ENCODE results near the gene SDR9C7.
"Not testable (repeated sequence)": the region's sequence is repeated elsewhere in the genome, so short reads cannot be mapped to it uniquely, and the experiment has no call there.

SDR9C7 gene

DNA sequence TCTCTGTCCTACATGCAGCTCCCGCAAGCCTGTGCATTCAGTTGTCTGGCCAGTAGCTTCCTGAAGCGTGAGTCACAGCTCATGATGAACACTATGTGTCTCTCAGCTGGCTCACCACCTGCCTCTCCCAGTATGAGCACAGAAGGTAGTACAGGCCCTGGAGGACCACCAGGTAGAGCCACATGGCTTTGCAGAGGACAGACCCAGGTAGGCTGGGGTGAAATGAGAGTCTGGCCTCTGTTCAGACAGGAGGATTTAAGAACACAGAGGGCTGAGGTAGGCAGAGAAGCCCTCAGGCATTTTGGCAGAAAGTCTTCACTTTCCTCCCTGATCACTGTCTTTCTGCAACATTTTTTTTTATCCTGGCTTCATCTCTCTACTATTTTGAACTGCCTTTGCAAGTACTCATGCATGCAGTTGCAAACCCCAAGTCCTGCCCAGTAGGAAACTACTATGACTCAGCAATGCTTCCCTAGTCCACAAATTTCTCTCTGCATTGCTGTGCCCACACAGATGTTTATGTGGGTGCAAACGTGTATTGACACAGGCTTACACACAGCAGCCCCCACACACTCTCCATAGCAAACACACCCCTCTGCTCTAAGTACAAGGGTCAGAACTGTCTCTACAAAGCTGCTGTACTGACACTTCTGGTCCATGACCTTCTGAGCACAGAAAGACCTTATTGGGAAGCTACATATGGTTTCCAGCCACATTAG lies 7.2 kb upstream of the SDR9C7 start:
- TF ChIP-seq, protein P1, sequence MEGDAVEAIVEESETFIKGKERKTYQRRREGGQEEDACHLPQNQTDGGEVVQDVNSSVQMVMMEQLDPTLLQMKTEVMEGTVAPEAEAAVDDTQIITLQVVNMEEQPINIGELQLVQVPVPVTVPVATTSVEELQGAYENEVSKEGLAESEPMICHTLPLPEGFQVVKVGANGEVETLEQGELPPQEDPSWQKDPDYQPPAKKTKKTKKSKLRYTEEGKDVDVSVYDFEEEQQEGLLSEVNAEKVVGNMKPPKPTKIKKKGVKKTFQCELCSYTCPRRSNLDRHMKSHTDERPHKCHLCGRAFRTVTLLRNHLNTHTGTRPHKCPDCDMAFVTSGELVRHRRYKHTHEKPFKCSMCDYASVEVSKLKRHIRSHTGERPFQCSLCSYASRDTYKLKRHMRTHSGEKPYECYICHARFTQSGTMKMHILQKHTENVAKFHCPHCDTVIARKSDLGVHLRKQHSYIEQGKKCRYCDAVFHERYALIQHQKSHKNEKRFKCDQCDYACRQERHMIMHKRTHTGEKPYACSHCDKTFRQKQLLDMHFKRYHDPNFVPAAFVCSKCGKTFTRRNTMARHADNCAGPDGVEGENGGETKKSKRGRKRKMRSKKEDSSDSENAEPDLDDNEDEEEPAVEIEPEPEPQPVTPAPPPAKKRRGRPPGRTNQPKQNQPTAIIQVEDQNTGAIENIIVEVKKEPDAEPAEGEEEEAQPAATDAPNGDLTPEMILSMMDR (IDR thresholded peaks at IDR 0.05) = no peak
- no peak for TF ChIP-seq ZFX (IDR thresholded peaks at IDR 0.05; ENCODE audit: borderline replicate concordance)
- H3K27ac ChIP-seq = no peak overlapping the region

DNA sequence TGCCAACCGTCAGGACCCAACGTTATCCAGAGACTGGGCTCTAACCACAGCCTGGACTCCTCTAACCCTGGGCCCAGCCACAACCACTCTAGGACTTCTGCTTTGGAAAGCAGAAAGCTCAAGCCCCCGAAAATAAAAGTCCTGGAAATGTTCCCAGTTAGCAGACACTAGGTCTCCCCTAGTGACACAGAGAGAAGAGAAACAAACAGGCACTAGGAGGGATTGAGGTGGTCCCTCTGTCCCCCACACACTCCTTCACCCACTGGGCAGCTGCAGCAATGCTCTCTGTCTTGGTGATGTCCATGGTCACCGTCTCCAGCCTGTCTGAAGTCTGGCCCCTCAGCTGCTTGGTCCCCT lies 6.7 kb upstream of the SDR9C7 start:
- not testable (repeated sequence) for H3K27ac ChIP-seq

DNA sequence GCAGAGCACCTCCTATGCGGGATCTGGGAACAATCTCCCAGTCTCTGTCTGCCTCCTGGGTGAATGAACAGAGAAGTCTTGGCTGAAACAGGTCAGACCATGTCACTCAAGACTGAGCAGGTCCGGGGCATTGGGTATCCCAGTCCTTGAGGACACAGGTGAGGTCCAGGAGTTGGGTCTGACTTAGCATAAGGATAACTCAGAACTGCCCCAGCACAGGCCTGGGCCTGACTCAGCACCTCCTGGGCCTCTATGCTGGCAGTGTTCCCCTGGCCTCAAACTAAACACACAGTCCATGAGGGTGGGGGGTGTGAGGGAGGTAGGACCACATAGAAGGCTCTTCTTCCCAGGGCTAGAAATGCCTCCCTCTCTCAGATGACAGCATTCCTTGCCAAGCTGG lies 1.5 kb upstream of the SDR9C7 start:
- no peak overlapping the region for H3K27ac ChIP-seq
- no peak for TF ChIP-seq ZFX (IDR thresholded peaks at IDR 0.05; ENCODE audit: borderline replicate concordance)
- TF ChIP-seq, protein P1 (IDR thresholded peaks at IDR 0.05) = no peak

DNA sequence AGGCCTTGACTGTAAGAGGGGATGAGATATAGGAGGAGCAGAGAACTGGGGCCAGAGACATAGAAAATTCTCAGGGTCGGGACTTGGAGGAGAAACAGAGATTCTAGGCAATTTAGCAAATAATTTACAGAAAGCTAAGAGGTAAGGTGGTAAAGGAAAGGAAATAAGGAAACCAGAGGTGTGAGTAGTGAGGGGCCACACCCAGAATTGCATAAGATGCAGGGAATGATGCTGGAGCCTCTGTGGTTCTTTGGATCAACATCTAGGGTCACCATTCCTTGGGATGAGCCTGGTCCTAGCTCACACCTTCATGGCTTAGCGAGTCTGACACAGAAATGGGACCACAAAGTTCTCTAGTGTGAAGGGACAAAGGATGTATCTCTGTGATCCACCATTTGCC lies 949 bp upstream of the SDR9C7 start:
- H3K27ac ChIP-seq = no peak overlapping the region
- TF ChIP-seq, protein P1 (IDR thresholded peaks at IDR 0.05) = no peak
- no peak for TF ChIP-seq ZFX (IDR thresholded peaks at IDR 0.05; ENCODE audit: borderline replicate concordance)

DNA sequence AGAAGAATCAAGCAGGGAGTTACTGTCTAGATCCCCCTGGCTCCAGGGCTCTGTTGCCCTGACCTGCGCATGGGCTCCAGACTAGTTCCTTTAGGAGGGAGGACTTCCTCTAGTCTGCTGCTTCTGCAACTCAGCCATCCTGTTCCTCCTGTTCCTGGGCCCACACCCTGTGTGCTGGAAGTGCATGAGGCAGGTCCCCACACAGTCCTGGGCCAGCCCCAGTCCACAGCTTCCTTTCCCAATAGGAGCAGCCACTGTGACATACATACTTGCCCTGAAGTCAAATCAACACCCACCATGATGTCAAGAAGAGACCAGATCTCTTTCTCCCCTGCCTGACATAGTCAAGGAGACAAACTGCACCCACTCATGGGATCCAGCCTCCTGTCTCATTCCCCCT lies 1.3 kb downstream of the SDR9C7 start:
- no peak overlapping the region for H3K27ac ChIP-seq
- no peak for TF ChIP-seq ZFX (IDR thresholded peaks at IDR 0.05; ENCODE audit: borderline replicate concordance)
- TF ChIP-seq, protein P1 (IDR thresholded peaks at IDR 0.05) = no peak

DNA sequence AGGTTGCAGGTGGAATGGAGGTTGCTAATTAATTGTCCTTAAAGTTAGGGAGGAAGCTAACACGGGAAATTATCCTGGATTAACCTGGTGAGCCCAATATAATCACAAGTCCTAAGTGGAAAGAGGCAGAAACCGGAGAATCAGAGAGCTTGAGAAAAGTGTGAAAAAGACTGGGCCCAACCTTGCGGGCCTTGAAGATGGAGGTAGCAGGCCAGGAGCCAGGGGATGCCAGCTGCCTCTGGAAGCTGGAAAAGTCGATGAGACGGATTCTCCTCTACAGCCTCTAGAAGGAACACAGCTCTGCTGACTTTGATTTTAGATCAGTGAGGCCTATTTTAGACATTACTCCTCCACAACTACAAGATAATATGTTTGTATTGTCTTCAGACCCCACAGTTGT lies 2.1 kb downstream of the SDR9C7 start:
- H3K27ac ChIP-seq = no peak overlapping the region
- TF ChIP-seq, protein P1 (IDR thresholded peaks at IDR 0.05) = no peak
- no peak for TF ChIP-seq ZFX (IDR thresholded peaks at IDR 0.05; ENCODE audit: borderline replicate concordance)

DNA sequence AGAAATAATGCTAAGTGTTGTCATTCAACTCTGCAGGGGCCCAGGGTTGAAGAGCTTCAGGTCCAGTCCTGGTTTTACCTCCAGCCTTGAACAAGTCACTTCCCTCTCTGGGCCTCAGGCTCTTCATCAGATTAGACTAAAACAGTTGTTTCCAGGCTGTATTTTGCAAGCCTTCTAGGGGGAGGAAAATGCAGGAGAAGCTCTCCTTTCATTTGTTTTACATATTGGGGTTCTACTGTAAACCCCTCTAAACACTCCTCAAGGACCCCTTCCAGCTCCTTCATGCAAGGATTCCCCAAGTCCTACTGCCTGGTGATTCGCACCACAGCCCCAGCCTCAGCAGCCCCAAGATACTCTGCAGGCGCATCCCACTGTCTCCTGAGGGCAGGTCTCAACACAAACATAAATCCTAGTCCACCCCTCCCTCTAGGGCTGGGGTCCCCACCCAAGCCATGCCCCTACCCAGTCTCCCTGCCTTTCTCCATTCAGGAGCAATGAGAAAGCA lies 2.7 kb downstream of the SDR9C7 start:
- no peak overlapping the region for H3K27ac ChIP-seq
- no peak for TF ChIP-seq ZFX (IDR thresholded peaks at IDR 0.05; ENCODE audit: borderline replicate concordance)
- TF ChIP-seq, protein P1 (IDR thresholded peaks at IDR 0.05) = no peak

DNA sequence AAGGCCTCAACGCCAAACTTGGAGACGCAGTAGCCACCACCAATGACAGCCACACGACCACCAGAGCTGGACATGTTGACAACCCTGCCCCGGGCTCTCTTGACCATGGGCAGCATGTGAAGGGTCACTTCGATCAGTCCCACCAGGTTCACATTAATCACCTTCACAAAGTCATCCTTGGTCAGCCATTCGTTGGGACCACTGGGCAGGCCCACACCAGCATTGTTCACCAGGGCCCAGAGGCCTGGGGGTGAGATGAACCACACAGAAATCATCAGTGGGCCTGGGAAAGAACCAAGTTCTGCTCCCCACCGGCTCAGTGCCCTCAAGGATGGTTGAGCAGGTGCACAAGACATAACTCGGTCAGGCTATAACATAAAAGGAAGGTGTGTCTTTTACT lies 4.0 kb downstream of the SDR9C7 start:
- TF ChIP-seq, protein P1 (IDR thresholded peaks at IDR 0.05) = no peak
- no peak for TF ChIP-seq ZFX (IDR thresholded peaks at IDR 0.05; ENCODE audit: borderline replicate concordance)
- H3K27ac ChIP-seq = no peak overlapping the region

Data from 22Rv1 (cell line).